K562 (cell line): ENCODE results near the gene B3GALT6.
A peak's percentile ranks its signal among the peaks of the same experiment; 100 is the strongest.

Experiments
- CHD1 ChIP-seq: fragments of 200-600 bp; sonication (generic); IDR thresholded peaks from one replicate; pipeline ENCODE4 v1.6.1; 2012; ENCODE audit warnings: mild to moderate bottlenecking, moderate library complexity, low read length, inconsistent platforms
- ELF2 ChIP-seq: fragments of 250-450 bp; sonication (Bioruptor Pico); IDR thresholded peaks from 2 replicates; pipeline ENCODE4 v1.5.0; 2021; ENCODE audit warnings: mild to moderate bottlenecking
- POLR2AphosphoS5 ChIP-seq: IDR thresholded peaks from 2 replicates; pipeline ENCODE4 v1.6.1; 2011; ENCODE audit warnings: mild to moderate bottlenecking, low read depth, low read length, moderate library complexity; ENCODE audit not compliant: control insufficient read depth, insufficient read depth
- TF ChIP-seq, protein P1 (sequence below), 3 experiments: IDR thresholded peaks in 2 of 3; conservative IDR thresholded peaks in 1 of 3; 2 replicates each; pipeline ENCODE4 v1.5.1; 2011 to 2012; ENCODE audit warnings: low read length in 3 of 3, mild to moderate bottlenecking in 3 of 3, control low read depth in 2 of 3, improper control_type of control experiment in 1 of 3, inconsistent platforms in 1 of 3, low read depth in 1 of 3, mixed read lengths in 1 of 3, moderate library complexity in 1 of 3; ENCODE audit not compliant: insufficient read depth in 2 of 3

DNA sequence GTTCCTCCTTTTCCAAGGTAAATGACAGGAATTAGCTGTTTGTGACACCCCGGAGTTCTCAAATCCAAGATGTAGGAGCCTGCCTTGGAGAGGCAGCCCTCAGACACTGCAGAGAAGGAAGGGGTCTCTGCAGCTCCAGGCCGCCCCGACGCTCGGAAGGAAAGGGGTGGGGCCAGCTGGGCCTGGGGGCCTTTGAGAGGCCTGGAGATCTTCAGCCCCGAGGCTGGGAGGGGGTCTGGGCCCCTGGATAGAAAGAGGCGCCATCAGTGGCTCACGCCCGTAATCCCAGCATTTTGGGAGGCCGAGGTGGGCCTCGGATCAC lies 24.5 kb upstream of the B3GALT6 start:
- TF ChIP-seq POLR2AphosphoS5 (no peak), CHD1 (no peak), ELF2 (CRISPR knock-in tag) (0 out of 2 replicates have a peak, but pooled peaks have one; percentile 15)
- TF ChIP-seq, protein P1, sequence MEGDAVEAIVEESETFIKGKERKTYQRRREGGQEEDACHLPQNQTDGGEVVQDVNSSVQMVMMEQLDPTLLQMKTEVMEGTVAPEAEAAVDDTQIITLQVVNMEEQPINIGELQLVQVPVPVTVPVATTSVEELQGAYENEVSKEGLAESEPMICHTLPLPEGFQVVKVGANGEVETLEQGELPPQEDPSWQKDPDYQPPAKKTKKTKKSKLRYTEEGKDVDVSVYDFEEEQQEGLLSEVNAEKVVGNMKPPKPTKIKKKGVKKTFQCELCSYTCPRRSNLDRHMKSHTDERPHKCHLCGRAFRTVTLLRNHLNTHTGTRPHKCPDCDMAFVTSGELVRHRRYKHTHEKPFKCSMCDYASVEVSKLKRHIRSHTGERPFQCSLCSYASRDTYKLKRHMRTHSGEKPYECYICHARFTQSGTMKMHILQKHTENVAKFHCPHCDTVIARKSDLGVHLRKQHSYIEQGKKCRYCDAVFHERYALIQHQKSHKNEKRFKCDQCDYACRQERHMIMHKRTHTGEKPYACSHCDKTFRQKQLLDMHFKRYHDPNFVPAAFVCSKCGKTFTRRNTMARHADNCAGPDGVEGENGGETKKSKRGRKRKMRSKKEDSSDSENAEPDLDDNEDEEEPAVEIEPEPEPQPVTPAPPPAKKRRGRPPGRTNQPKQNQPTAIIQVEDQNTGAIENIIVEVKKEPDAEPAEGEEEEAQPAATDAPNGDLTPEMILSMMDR (IDR thresholded peaks at IDR 0.05 in 2 of 3, conservative IDR thresholded peaks at IDR 0.05 in 1 of 3; ENCODE audit: insufficient read depth in 2 of 3, low read depth in 1 of 3, low read length in 3 of 3), result no peak
